HCT116 (cell line): ENCODE results near the gene SPCS2. TPM values are rescaled to one million over a fixed set of nuclear protein-coding genes. Genes with fewer than 3 reads are reported as not detected.

ENCODE experiments used
- ATAC-seq: fragments of 200-7000 bp; cut with Tn5 transposase; 2 replicates; pipeline ENCODE4 v1.9.1; 2020; ENCODE audit warnings: mild to moderate bottlenecking, moderate library complexity
- BruUV-seq: library from RNA; stranded (reverse); fragments of 400-500 nt; replicated peaks from 2 replicates; lab custom pipeline; 2021; lab: Mats Ljungman, UMichigan
- CTCF ChIA-PET: fragments of 300-600 bp; sonication (Branson Sonifier 250); formaldehyde crosslinking; loops from one replicate; lab custom pipeline; 2021; ENCODE audit warnings: antibody characterized with exemption; lab: Charles Lee
- POLR2A ChIA-PET: fragments of 300-600, 350-600 bp; sonication (Branson Sonifier 250); formaldehyde crosslinking; loops from one replicate; lab custom pipeline; 2021; ENCODE audit warnings: antibody characterized with exemption; lab: Charles Lee
- RAD21 ChIA-PET, 2 experiments: fragments of 300-600 bp; sonication (Branson Sonifier 250); formaldehyde crosslinking; loops; one replicate each; lab custom pipeline; 2023; ENCODE audit warnings: low total read pairs in 2 of 2; ENCODE audit not compliant: uncharacterized antibody in 2 of 2, unreplicated experiment in 2 of 2, low non-redundant PET in 1 of 2; lab: Charles Lee
- DNase-seq: peaks from one replicate; pipeline ENCODE4 v3.0.0-alpha.2; 2010; ENCODE audit warnings: low read depth, low spot score
- H2AFZ ChIP-seq: fragments of 200-600 bp; shearing (Covaris generic), sonication (generic); 2 replicates; pipeline ENCODE4 v1.6.1; 2017; ENCODE audit warnings: low read depth, mixed run types, mixed read lengths, antibody characterized with exemption, low read length; ENCODE audit not compliant: poor library complexity, severe bottlenecking
- H3K27ac ChIP-seq: 2 replicates; pipeline ENCODE4 v1.5.1; 2012; ENCODE audit warnings: low read depth, low read length
- H3K27me3 ChIP-seq: fragments of 200-600 bp; sonication (generic); 2 replicates; pipeline ENCODE4 v1.6.1; 2016; ENCODE audit warnings: mixed run types, low read length, mixed read lengths; ENCODE audit not compliant: insufficient read depth
- H3K36me3 ChIP-seq, 2 experiments: fragments of 200-500 bp in 1 of 2; fragments of 200-600 bp in 1 of 2; sonication (Bioruptor generic) in 1 of 2; sonication (generic) in 1 of 2; 2 replicates each; pipeline versions ENCODE4 v1.5.1 to v1.6.1; 2014 to 2016; ENCODE audit warnings: low read length in 2 of 2, inconsistent platforms in 1 of 2, mixed read lengths in 1 of 2, mixed run types in 1 of 2; ENCODE audit not compliant: insufficient read depth in 2 of 2, control insufficient read depth in 1 of 2
- H3K4me1 ChIP-seq, 2 experiments: fragments of 200-600 bp in 1 of 2; sonication (generic) in 1 of 2; 2 replicates each; pipeline versions ENCODE4 v1.5.1 to v1.6.1; 2012 to 2017; ENCODE audit warnings: low read length in 2 of 2, inconsistent platforms in 1 of 2, mild to moderate bottlenecking in 1 of 2, mixed read lengths in 1 of 2, mixed run types in 1 of 2, moderate library complexity in 1 of 2; ENCODE audit not compliant: insufficient read depth in 2 of 2, control insufficient read depth in 1 of 2
- H3K4me2 ChIP-seq: fragments of 200-600 bp; sonication (generic); 2 replicates; pipeline ENCODE4 v1.6.1; 2017; ENCODE audit warnings: mixed run types, low read length, mixed read lengths
- H3K4me3 ChIP-seq, 2 experiments: fragments of 200-600 bp in 1 of 2; sonication (generic) in 1 of 2; replicated peaks in 1 of 2; 2 replicates each; pipeline ENCODE4 v1.5.1; 2011 to 2016; ENCODE audit warnings: low read length in 2 of 2, control low read depth in 1 of 2, low read depth in 1 of 2, mild to moderate bottlenecking in 1 of 2, mixed read lengths in 1 of 2, mixed run types in 1 of 2
- H3K79me2 ChIP-seq: fragments of 200-600 bp; sonication (generic); 2 replicates; pipeline ENCODE4 v1.6.1; 2017; ENCODE audit warnings: mild to moderate bottlenecking, mixed run types, low read length, moderate library complexity, mixed read lengths; ENCODE audit not compliant: insufficient read depth
- H3K9ac ChIP-seq: fragments of 200-600 bp; sonication (generic); 2 replicates; pipeline ENCODE4 v1.6.1; 2016; ENCODE audit warnings: low read length, mixed read lengths
- H3K9me2 ChIP-seq: fragments of 200-600 bp; sonication (generic), shearing (Covaris generic); 2 replicates; pipeline ENCODE4 v1.6.1; 2017; ENCODE audit warnings: mixed run types, mild to moderate bottlenecking, moderate library complexity; ENCODE audit not compliant: insufficient read depth
- H3K9me3 ChIP-seq, 2 experiments: fragments of 200-500 bp in 1 of 2; fragments of 200-600 bp in 1 of 2; sonication (Bioruptor generic) in 1 of 2; sonication (generic) in 1 of 2; 2 replicates each; pipeline ENCODE4 v1.6.1; 2014 to 2017; ENCODE audit warnings: low read length in 2 of 2, mixed read lengths in 2 of 2, inconsistent platforms in 1 of 2, low read depth in 1 of 2, mild to moderate bottlenecking in 1 of 2, mixed run types in 1 of 2, moderate library complexity in 1 of 2; ENCODE audit not compliant: control insufficient read depth in 1 of 2, insufficient read depth in 1 of 2
- H4K20me1 ChIP-seq: fragments of 200-600 bp; sonication (generic), shearing (Covaris generic); 2 replicates; pipeline ENCODE4 v1.6.1; 2017; ENCODE audit warnings: mixed run types, mild to moderate bottlenecking, moderate library complexity; ENCODE audit not compliant: insufficient read depth
- CTCF ChIP-seq, 3 experiments: fragments of 200-600 bp in 1 of 3; sonication (generic) in 1 of 3; IDR thresholded peaks in 2 of 3; conservative IDR thresholded peaks in 1 of 3; 2 replicates each; pipeline ENCODE4 v1.5.1; 2012 to 2017; ENCODE audit warnings: low read depth in 2 of 3, low read length in 2 of 3, antibody characterized with exemption in 1 of 3, borderline replicate concordance in 1 of 3, control low read depth in 1 of 3, mild to moderate bottlenecking in 1 of 3, mixed read lengths in 1 of 3, mixed run types in 1 of 3, moderate library complexity in 1 of 3; ENCODE audit not compliant: insufficient read depth in 1 of 3
- EGR1 ChIP-seq: IDR thresholded peaks from 2 replicates; pipeline ENCODE4 v1.6.1; 2012; ENCODE audit warnings: low read depth
- EZH2 ChIP-seq: fragments of 200-600 bp; sonication (generic); IDR thresholded peaks from 2 replicates; pipeline ENCODE4 v1.6.1; 2017; ENCODE audit warnings: antibody characterized with exemption, mixed run types
- FOSL1 ChIP-seq: IDR thresholded peaks from 2 replicates; pipeline ENCODE4 v1.6.1; 2012; ENCODE audit warnings: low read depth
- JUND ChIP-seq: IDR thresholded peaks from 2 replicates; pipeline ENCODE4 v1.6.1; 2012
- POLR2A ChIP-seq: IDR thresholded peaks from 2 replicates; pipeline ENCODE4 v1.7.0; 2011; ENCODE audit warnings: borderline replicate concordance; ENCODE audit not compliant: insufficient read depth, insufficient read length; ENCODE audit errors: extremely low read depth
- RAD21 ChIP-seq: IDR thresholded peaks from 2 replicates; pipeline ENCODE4 v1.6.1; 2012; ENCODE audit warnings: low read depth, mild to moderate bottlenecking
- REST ChIP-seq: IDR thresholded peaks from 2 replicates; pipeline ENCODE4 v1.6.1; 2012; ENCODE audit warnings: low read depth
- SP1 ChIP-seq: IDR thresholded peaks from 2 replicates; pipeline ENCODE4 v1.6.1; 2012; ENCODE audit warnings: low read depth
- TCF7L2 ChIP-seq: IDR thresholded peaks from 2 replicates; pipeline ENCODE4 v1.7.0; 2011; ENCODE audit warnings: borderline replicate concordance, inconsistent platforms; ENCODE audit not compliant: insufficient read depth, insufficient read length; ENCODE audit errors: extremely low read depth
- YY1 ChIP-seq: IDR thresholded peaks from 2 replicates; pipeline ENCODE4 v1.6.1; 2011; ENCODE audit warnings: low read length, low read depth, moderate library complexity, mild to moderate bottlenecking; ENCODE audit not compliant: insufficient replicate concordance; ENCODE audit errors: extremely low read depth
- ZBTB33 ChIP-seq: IDR thresholded peaks from 2 replicates; pipeline ENCODE4 v1.6.1; 2011; ENCODE audit warnings: mild to moderate bottlenecking, low read length, moderate library complexity; ENCODE audit not compliant: insufficient replicate concordance; ENCODE audit errors: extremely low read depth
- ZFX ChIP-seq: fragments of 450-650 bp; IDR thresholded peaks from 2 replicates; pipeline ENCODE4 v1.6.1; 2017
- intact Hi-C: fragments of 100-400 bp; cut with micrococcal nuclease; formaldehyde crosslinking; loops from 2 replicates; pipeline ENCODE4 v1.10.0; 2022
- total RNA-seq: library from RNA; stranded (reverse); gene quantifications from one replicate; pipeline ENCODE4 v1.2.1, GENCODE V29; 2021; ENCODE audit not compliant: unreplicated experiment

The SPCS2 gene
- total RNA-seq, 1 experiment from 2014 or later, result 133 TPM

DNA sequence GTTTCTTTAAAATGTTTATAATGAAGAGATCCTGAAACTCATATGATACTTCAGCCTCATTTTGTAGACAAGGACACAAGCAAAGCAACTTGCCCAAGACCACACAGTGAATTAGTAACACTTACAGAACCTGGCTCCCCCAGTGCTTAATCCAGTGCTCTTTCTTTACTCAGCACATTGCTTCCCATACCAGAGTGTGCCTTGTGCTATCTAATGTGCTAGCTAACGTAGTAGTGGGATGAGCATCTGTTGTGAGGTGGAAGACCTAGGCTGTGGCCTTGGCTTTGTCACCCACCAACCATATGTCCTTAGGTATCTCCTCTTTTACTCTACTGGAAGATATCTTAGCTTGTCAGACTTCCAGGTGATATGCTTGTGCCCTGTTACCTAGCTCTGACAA lies 5.1 kb downstream of the SPCS2 start:
- peaks cover 99% of the 10 kb centered on the region for H3K79me2 ChIP-seq
- ATAC-seq, result no peak
- peaks cover 13% of the 10 kb centered on the region; the same call in 1 of the 2 replicates for H4K20me1 ChIP-seq
- H3K4me3 ChIP-seq, result no peak overlapping the region
- H3K9me2 ChIP-seq, result 0 out of 2 replicates have a peak, but pooled peaks cover 3% of the 10 kb centered on the region
- intact Hi-C loops, result no loop called here
- TF ChIP-seq ZFX (no peak), ZBTB33 (no peak), FOSL1 (no peak), JUND (no peak), CTCF (IDR thresholded peaks at IDR 0.05 in 2 of 3, conservative IDR thresholded peaks at IDR 0.05 in 1 of 3; ENCODE audit: borderline replicate concordance in 1 of 3, insufficient read depth in 1 of 3, low read depth in 2 of 3, low read length in 2 of 3) (no peak), EZH2 (no peak), SP1 (no peak), RAD21 (no peak), YY1 (no peak), POLR2A (no peak), EGR1 (no peak), REST (no peak), TCF7L2 (no peak)
- peaks cover 0 to 18% of the 10 kb centered on the region in 2 experiments; a peak in 2 of 4 replicates for H3K36me3 ChIP-seq
- H3K9ac ChIP-seq, result no peak overlapping the region
- no TSS peak for BruUV-seq
- peaks cover 8 to 14% of the 10 kb centered on the region in 2 experiments for H3K4me1 ChIP-seq
- no peak for DNase-seq
- no peaks in the 10 kb centered on the region for H3K27me3 ChIP-seq
- ChIA-PET POLR2A (interaction anchor here (1.6 kb wide), 1 partner anchor 35 kb away, joined by 3 read pairs; no protein-coding TSS in a partner anchor), RAD21 (no interaction called here), CTCF (interaction anchor here (0.8 to 1.0 kb wide), 2 partner anchors 25 to 34 kb away, joined by 3 to 6 read pairs; no protein-coding TSS in a partner anchor)
- H2AFZ ChIP-seq, result no peak overlapping the region
- 0 out of 4 replicates have a peak, but pooled peaks cover 0 to 4% of the 10 kb centered on the region in 2 experiments for H3K9me3 ChIP-seq
- H3K27ac ChIP-seq, result no peak overlapping the region
- no peak overlapping the region for H3K4me2 ChIP-seq
